Esophagus muscularis mucosa (tissue), 3 donors: ENCODE data around the gene TRABD2B.

Source experiments
- CTCF ChIP-seq, 3 experiments: fragments of 200-600 bp in 2 of 3; fragments of 450-650 bp in 1 of 3; sonication (generic) in 2 of 3; IDR thresholded peaks; one replicate each; pipeline ENCODE4 v1.5.1; 2017 to 2019; ENCODE audit warnings: antibody characterized with exemption in 3 of 3, mild to moderate bottlenecking in 2 of 3, moderate library complexity in 1 of 3
- POLR2AphosphoS5 ChIP-seq, 2 donors: sonication (generic); formaldehyde crosslinking; IDR thresholded peaks; one replicate each; pipeline ENCODE4 v1.6.1; 2017; ENCODE audit warnings: antibody characterized with exemption in 2 of 2

- TF ChIP-seq CTCF (IDR thresholded peaks at IDR 0.05) = no peak
- TF ChIP-seq POLR2AphosphoS5 (IDR thresholded peaks at IDR 0.05) = no peak
Measured at GRCh38 chr1:47777322-47777721, 219.9 kb downstream of the TRABD2B start.
